Astrocyte (in vitro differentiated cells and primary cell): Measurements from ENCODE around the gene PLEKHG2. TPM values are rescaled to one million over a fixed set of nuclear protein-coding genes. Genes with fewer than 3 reads are reported as not detected.

Experiments used
- DNase-seq: peaks from one replicate; pipeline ENCODE4 v3.0.0-alpha.2; 2010; ENCODE audit warnings: low read depth
- FAIRE-seq: peaks from 2 replicates; lab custom pipeline; 2011; peaks lifted over from hg19 to GRCh38; lab: Jason Lieb, UNC
- H2AFZ ChIP-seq: 2 replicates; pipeline ENCODE4 v1.6.0; 2012; ENCODE audit warnings: low read depth, low read length, inconsistent platforms
- H3K27ac ChIP-seq: 2 replicates; pipeline ENCODE4 v1.5.1; 2011; ENCODE audit warnings: low read depth, low read length, inconsistent platforms
- H3K27me3 ChIP-seq: 2 replicates; pipeline ENCODE4 v1.6.0; 2011; ENCODE audit warnings: low read length, inconsistent platforms; ENCODE audit not compliant: insufficient read depth
- H3K36me3 ChIP-seq: 2 replicates; pipeline ENCODE4 v1.5.1; 2011; ENCODE audit warnings: low read length, inconsistent platforms; ENCODE audit not compliant: insufficient read depth
- H3K4me1 ChIP-seq: 2 replicates; pipeline ENCODE4 v1.5.1; 2011; ENCODE audit warnings: low read length, inconsistent platforms; ENCODE audit not compliant: insufficient read depth
- H3K4me2 ChIP-seq: 2 replicates; pipeline ENCODE4 v1.6.0; 2012; ENCODE audit warnings: low read length, inconsistent platforms
- H3K4me3 ChIP-seq: 2 replicates; pipeline ENCODE4 v1.5.1; 2011; ENCODE audit warnings: low read depth, mild to moderate bottlenecking, low read length, inconsistent platforms; ENCODE audit not compliant: insufficient read depth
- H3K79me2 ChIP-seq: 2 replicates; pipeline ENCODE4 v1.6.0; 2012; ENCODE audit warnings: mild to moderate bottlenecking, low read length, inconsistent platforms; ENCODE audit not compliant: insufficient read depth
- H3K9ac ChIP-seq: 2 replicates; pipeline ENCODE4 v1.6.0; 2012; ENCODE audit warnings: mild to moderate bottlenecking, low read length, inconsistent platforms
- H3K9me3 ChIP-seq: 2 replicates; pipeline ENCODE4 v1.5.1; 2012; ENCODE audit warnings: low read depth, mild to moderate bottlenecking, low read length, inconsistent platforms; ENCODE audit not compliant: insufficient read depth
- H4K20me1 ChIP-seq: 2 replicates; pipeline ENCODE4 v1.6.0; 2012; ENCODE audit warnings: low read length, inconsistent platforms; ENCODE audit not compliant: insufficient read depth
- H3K27ac Mint-ChIP-seq: one replicate; pipeline ENCODE4 v1.8.0; 2021; ENCODE audit warnings: mild to moderate bottlenecking, mixed read lengths; ENCODE audit not compliant: unreplicated experiment
- H3K27me3 Mint-ChIP-seq: one replicate; pipeline ENCODE4 v1.8.0; 2021; ENCODE audit warnings: low read depth, mixed read lengths; ENCODE audit not compliant: unreplicated experiment
- H3K36me3 Mint-ChIP-seq: one replicate; pipeline ENCODE4 v1.8.0; 2021; ENCODE audit warnings: low read depth, mixed read lengths; ENCODE audit not compliant: unreplicated experiment
- H3K4me1 Mint-ChIP-seq: one replicate; pipeline ENCODE4 v1.8.0; 2021; ENCODE audit warnings: low read depth, mixed read lengths; ENCODE audit not compliant: unreplicated experiment
- H3K4me3 Mint-ChIP-seq: one replicate; pipeline ENCODE4 v1.8.0; 2021; ENCODE audit warnings: mild to moderate bottlenecking, moderate library complexity, mixed read lengths; ENCODE audit not compliant: unreplicated experiment
- H3K9me3 Mint-ChIP-seq: one replicate; pipeline ENCODE4 v1.8.0; 2021; ENCODE audit warnings: mild to moderate bottlenecking, mixed read lengths; ENCODE audit not compliant: unreplicated experiment
- EZH2 ChIP-seq: IDR thresholded peaks from 2 replicates; pipeline ENCODE4 v1.6.1; 2012; ENCODE audit warnings: mild to moderate bottlenecking, low read length, inconsistent platforms; ENCODE audit not compliant: insufficient read depth
- total RNA-seq: library from RNA; stranded (reverse); gene quantifications from 2 replicates; pipeline ENCODE4 v1.2.1, GENCODE V29; 2021
- TF ChIP-seq, protein P1 (sequence below): IDR thresholded peaks from 2 replicates; pipeline ENCODE4 v1.5.1; 2011; ENCODE audit warnings: low read depth, mild to moderate bottlenecking, inconsistent platforms, low read length, moderate library complexity; ENCODE audit not compliant: insufficient read depth

PLEKHG2 gene
- total RNA-seq, 1 donor from 2014 or later = 102 TPM

DNA sequence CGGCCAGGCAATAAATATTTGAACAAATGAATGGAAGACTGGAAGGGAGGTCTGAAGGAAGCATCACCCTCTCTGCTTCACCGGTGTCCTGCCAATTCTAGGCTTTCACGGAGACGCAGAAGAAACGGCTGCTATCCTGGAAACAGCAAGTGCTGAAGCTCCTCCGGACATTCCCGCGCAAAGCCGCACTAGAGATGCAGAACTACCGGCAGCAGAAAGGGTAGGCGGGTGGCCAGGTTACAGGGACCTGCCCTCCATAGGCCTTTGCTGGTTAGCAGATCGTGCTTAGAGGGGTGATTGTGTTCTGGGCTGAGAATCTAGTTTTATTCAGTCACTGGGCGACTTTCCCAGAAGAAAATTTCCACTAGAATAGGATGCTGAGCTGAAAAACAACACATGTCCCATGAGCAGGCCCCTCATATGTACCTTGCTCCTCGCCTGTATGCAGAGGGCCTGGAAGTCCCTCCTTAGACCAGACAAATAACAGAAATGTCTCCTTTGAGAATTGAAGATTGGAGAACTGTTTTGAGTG, 32.5 kb upstream of the PLEKHG2 start:
- H3K36me3 Mint-ChIP-seq = peaks cover 33% of the 10 kb centered on the region
- DNase-seq (no peak), FAIRE-seq (no peak)
- H3K36me3 ChIP-seq = peaks cover 46% of the 10 kb centered on the region
- H3K79me2 ChIP-seq = peaks cover 2% of the 10 kb centered on the region
- TF ChIP-seq, protein P1, sequence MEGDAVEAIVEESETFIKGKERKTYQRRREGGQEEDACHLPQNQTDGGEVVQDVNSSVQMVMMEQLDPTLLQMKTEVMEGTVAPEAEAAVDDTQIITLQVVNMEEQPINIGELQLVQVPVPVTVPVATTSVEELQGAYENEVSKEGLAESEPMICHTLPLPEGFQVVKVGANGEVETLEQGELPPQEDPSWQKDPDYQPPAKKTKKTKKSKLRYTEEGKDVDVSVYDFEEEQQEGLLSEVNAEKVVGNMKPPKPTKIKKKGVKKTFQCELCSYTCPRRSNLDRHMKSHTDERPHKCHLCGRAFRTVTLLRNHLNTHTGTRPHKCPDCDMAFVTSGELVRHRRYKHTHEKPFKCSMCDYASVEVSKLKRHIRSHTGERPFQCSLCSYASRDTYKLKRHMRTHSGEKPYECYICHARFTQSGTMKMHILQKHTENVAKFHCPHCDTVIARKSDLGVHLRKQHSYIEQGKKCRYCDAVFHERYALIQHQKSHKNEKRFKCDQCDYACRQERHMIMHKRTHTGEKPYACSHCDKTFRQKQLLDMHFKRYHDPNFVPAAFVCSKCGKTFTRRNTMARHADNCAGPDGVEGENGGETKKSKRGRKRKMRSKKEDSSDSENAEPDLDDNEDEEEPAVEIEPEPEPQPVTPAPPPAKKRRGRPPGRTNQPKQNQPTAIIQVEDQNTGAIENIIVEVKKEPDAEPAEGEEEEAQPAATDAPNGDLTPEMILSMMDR = no peak
- no peak for TF ChIP-seq EZH2
- H3K9me3 ChIP-seq = no peaks in the 10 kb centered on the region
- H3K27me3 ChIP-seq = no peaks in the 10 kb centered on the region
- no peak overlapping the region for H3K4me2 ChIP-seq
- H2AFZ ChIP-seq = no peak overlapping the region
- no peak overlapping the region for H3K4me3 Mint-ChIP-seq
- no peak overlapping the region for H3K27ac ChIP-seq
- peaks cover 14% of the 10 kb centered on the region for H4K20me1 ChIP-seq
- H3K27me3 Mint-ChIP-seq = no peaks in the 10 kb centered on the region
- H3K27ac Mint-ChIP-seq = no peak overlapping the region
- no peak overlapping the region for H3K4me3 ChIP-seq
- H3K9me3 Mint-ChIP-seq = no peaks in the 10 kb centered on the region
- H3K4me1 Mint-ChIP-seq = peaks cover 11% of the 10 kb centered on the region
- H3K4me1 ChIP-seq = no peaks in the 10 kb centered on the region
- H3K9ac ChIP-seq = no peak overlapping the region

DNA sequence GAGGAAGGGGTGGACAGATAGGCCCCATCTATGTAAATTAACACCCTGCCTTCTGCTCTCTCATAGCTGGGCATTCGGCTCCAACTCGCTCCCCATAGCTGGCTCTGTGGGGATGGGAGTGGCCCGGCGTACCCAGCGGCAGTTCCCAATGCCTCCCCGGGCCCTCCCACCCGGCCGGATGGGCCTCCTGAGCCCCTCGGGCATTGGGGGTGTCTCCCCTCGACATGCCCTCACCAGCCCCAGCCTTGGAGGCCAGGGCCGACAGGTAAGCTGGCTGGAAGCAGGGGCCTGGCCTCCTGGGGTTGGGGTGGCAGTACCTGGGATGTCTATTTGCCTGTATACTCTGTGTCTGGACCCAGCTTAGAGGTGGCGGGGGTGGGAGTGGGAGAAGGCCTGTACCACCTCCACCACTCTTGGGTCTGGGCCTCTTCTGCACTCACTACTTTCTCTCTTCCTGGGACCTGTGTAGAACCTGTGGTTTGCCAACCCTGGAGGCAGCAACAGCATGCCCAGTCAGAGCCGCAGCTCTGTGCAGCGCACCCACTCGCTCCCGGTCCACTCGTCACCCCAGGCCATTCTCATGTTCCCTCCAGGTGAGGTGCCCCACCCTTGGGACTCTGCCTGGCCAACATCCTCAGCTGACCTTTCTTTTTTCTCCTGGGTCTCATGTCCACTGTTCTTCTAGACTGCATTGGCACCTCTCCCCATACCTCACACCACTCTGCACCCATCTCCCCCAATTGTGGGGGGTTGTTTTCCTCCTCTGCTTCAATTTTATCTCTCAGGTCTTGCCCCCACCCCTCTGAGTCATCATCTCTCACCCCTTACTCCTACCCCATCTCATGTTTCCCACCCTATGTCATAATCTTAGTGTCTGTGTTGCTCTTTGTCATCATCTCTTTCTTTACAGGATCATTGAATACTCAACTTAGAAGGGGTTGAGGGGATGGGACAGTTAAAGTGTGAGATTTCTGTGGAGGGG, 31.7 kb upstream of the PLEKHG2 start:
- Histone ChIP-seq H3K27me3 (no peaks in the 10 kb centered on the region), H3K4me1 (no peaks in the 10 kb centered on the region), H3K79me2 (no peaks in the 10 kb centered on the region), H2AFZ (no peak overlapping the region), H3K36me3 (peaks cover 43% of the 10 kb centered on the region), H4K20me1 (peaks cover 19% of the 10 kb centered on the region), H3K9ac (no peak overlapping the region), H3K4me3 (no peak overlapping the region), H3K4me2 (no peak overlapping the region), H3K27ac (no peak overlapping the region), H3K9me3 (no peaks in the 10 kb centered on the region)
- H3K4me3 Mint-ChIP-seq = no peak overlapping the region
- FAIRE-seq (no peak), DNase-seq (no peak)
- H3K9me3 Mint-ChIP-seq = no peaks in the 10 kb centered on the region
- H3K36me3 Mint-ChIP-seq = peaks cover 33% of the 10 kb centered on the region
- H3K4me1 Mint-ChIP-seq = peaks cover 15% of the 10 kb centered on the region
- TF ChIP-seq, protein P1 = no peak
- no peak for TF ChIP-seq EZH2
- H3K27me3 Mint-ChIP-seq = no peaks in the 10 kb centered on the region
- H3K27ac Mint-ChIP-seq = peak overlapping the region; percentile 14
